NOMO-1 treated with dmso at 0.1 percent for 144 hours (cell line): ENCODE data around the gene RGS6.

ENCODE experiments used
- DNase-seq: peaks from one replicate; lab custom pipeline; 2025; ENCODE audit not compliant: unreplicated experiment; lab: John Stamatoyannopoulos, UW

RGS6 gene

DNA sequence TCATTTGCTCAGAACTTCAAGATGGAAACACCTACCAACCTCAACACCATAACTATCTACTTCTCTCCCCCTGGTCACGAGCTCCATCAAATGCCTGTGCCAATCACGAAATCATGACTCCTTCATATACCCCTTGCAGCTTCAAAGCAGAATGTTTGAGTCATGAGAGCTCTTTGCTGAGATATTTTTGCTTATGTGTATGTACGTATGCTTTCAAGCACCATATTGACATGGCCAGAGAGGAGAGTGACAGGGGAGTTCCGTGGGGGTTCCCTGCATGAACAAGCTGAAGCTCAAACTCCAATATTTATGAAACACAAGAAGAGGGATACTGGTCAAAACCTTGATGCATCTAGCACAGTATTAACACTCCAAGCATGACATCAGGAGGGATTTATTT lies 587.3 kb downstream of the RGS6 start:
- DNase-seq: no peak

DNA sequence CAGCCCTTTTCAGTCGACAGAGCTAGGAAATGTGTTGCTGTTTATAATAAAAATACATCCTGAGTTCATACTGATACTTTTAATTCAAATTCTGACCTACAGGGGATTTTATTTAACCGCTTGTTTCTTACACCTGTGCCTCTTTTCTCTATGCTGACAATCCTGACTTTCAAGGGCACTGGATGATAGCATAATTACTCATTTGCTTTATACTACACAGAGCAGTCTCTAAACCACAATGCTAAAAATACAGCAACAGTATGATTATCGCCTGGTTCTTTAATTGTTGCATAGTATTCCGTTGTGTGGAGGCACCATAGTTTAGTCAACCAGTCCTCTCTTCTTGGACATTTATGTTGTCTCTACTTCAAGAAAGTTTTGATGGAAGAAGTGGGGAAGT lies 588.8 kb downstream of the RGS6 start:
- no peak for DNase-seq

DNA sequence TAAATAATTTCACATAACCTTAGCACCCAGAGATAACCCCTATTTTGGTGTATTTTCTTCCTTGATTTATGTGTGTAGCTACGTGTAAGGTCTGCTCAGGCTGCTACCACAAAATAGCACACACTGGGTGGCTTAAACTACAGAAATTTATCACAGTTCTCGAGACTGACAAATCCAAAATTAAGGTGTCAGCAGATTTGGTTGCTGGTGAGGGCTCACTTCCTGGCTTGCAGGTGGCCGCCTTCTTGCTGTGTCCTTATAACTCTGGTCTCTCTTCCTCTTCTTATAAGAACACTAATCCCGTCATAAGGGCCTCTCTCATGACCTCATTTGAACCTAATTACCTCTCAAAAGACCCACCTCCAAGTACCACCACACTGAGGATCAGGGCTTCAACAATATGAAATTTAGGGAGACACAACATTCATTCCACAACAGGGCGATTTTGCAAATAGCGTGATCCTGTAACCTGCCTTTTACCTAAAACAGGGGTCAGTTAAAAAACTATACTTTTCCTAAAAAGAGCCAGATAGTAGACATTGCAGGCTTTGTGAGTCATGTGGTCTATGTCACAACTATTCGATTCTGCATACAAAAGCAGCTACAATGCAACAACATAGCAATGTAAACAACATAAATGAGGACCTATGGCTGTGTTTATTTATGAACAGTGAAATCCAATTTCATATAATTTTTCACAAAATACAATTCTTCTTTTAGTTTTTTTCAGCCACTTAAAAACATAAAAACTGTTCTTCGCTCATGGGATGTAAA lies 589.9 kb downstream of the RGS6 start:
- no peak for DNase-seq

DNA sequence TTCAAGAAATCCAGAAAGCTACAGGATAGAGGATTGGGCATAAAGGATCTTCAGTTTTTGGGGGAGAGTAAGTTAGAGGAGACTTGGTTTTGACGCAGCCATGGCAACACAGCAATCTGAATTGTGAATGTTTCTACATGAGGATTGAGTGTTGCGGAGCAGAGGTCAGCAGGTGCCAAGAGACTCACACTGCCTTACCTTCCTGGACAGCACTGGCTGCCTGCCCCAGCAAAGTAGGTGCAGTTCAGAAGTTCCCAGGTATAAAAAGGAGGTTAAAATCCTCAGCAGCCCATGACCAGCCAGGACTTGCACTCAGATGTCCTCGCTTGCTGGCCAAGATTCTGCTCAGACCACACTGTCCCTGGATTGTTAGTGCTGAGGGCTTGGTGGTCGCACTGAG lies 590.6 kb downstream of the RGS6 start:
- no peak for DNase-seq

DNA sequence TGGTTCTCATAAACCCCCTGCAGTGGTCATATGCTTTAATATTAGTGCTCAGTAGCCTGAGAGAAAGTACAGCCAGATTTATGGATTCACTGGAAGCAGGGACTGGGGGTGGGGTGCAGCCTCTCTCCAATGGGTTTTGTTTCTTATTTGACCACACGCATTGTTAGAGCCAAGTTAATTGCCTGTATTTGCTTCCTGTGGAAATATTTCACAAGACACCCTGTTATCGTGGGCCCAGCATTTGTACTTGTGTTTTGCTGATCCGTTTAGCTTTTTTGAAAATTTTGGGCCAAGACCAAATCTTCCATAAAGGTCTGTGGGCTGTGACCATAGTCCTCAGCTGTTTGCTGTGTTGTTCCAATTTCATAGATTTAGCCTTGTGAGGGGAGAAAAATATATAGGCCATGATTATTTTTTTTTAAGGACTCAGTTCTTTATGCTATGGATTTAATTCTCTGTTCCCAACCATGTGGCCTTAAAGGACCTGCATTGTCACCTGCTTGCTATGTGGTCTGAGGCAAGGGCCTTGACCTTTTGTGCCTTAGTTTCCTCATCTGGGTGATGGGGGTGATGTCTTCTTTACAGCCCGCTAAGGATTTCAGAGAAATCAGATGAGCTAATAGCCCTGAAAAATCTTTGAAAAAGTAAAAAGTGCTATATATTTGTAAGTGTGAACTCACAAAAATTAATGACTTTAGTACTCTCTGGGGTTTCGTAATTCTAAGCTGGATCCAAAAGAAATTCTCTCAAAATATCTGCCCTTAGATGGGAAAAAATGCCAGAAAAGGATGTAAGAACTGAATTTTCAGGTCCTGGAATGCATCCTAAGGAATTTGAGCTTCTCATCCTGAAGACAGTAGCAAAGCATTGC lies 591.4 kb downstream of the RGS6 start:
- DNase-seq: peak; percentile 22

DNA sequence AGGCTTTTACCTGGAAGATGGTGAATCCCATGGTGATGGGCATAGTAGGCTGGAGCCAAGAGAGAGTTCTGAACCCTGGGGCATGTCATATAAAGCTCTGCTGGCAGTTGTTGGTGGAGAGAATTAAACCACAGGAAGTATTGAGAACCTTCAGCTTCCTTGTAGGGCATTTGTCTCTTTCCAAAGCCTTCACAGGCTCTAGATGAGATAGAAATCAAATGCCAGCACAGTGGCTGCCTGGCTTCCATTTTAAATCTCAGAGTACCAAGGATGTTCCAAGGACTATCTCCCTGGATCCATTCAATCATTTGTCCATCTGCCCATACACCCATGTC lies 592.0 kb downstream of the RGS6 start:
- no peak for DNase-seq

DNA sequence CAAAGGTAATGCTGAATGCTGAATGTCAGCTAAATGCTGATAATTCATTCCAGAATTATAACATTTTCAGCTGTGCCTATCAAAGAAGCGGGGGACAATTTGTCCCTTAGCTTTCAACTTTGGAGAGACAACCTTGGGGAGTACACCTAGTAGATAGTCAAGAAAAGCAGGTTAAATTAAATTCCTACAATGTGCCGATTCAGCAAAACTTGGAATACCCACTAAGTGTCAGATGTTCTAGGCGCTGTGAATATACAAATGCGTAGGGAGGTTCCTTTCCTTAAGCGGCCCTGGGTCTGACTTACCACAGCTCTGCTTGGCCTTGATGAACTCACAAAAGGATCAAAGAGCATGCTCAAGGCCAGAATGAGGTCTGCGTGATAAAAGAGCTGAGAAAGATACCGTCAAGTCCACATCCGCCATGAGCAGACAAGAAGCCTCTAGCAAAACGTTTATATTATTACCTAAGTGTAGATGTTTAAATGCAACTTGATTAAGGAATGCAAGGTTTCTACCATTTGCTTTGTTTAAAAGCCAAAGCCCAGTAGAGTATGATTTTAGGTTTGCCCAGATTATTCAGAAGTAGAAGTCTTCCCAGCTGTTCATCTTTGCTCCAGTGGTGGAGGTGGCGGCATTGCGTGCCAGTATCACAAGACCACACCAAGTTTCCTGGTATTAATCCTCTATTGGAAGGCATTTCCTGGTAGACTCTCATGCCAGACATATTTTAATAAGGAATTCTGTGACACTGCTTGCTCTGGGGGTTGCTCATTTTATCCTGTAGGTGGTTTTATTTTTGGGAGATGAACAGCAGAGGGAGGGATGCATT lies 593.1 kb downstream of the RGS6 start:
- DNase-seq: no peak

DNA sequence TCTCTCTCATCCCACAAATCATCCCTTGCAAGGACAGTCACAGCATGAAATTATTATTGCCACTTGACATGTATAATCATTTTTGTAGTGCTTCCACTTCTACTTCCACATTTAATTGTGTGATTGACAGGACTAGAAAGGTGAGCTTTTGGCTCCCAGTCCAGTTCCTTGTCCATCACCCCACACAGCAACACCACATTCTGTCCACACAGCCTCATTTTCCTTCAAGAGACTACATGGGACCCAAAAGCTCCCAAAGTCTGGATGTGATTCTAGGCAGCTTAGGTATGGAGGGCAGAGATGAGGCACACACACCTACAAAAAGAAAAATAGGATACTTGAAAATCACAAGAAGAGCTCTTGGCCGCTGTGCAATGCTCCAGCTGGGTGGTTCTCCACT lies 595.4 kb downstream of the RGS6 start:
- DNase-seq: no peak

DNA sequence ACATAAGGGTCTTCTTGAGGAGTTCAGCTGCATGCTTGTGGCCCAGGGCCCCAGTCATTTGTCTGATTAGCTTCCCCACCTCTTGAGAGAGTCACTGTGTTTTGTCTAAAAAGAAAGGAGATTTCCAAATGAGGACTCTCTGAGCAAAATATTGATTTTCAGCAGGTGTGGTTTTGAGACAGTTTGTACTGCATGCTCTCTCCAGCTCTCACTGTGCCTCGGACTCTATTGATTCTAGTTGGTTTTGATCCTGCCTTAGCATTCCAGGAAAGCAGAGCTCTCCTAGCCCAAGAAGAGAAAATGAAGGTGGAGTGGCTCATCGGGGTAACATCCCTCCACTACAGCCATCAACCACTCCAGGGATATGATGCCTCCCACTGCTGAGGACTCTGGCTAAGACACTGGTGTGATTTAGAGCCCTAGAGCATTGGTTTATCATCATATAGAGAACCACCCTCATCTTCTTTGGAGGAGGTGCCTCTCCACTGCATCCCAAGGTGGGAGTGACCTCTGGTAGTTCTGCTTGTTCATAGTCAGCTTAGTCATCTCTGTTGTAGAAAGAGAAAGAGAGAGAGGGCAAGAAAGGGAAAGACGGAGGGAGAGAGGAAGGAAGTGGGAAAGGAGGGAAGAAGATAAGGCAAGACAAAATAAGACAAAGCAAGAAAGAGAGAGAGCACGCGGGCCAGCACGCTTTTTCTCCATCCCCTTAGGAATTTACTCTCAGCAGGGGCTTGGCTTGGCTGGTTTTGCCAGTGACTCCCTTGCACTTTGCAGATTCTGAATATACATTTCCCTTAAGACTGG lies 596.0 kb downstream of the RGS6 start:
- no peak for DNase-seq

DNA sequence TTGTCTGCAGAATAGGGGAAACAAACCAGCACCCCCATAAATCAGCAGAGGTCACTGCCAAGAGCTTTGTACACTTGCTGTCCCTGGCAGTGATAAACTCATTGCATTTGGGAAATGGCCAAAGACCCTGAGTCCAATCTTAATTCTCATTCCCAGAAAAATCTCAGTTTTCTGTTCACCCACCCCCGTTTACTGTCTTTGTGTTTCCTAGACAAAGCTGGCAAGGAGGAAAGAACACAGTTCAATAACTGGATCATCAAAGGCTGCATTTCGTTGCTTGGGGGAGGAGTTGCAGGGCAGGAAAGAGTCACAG lies 596.6 kb downstream of the RGS6 start:
- DNase-seq: no peak

DNA sequence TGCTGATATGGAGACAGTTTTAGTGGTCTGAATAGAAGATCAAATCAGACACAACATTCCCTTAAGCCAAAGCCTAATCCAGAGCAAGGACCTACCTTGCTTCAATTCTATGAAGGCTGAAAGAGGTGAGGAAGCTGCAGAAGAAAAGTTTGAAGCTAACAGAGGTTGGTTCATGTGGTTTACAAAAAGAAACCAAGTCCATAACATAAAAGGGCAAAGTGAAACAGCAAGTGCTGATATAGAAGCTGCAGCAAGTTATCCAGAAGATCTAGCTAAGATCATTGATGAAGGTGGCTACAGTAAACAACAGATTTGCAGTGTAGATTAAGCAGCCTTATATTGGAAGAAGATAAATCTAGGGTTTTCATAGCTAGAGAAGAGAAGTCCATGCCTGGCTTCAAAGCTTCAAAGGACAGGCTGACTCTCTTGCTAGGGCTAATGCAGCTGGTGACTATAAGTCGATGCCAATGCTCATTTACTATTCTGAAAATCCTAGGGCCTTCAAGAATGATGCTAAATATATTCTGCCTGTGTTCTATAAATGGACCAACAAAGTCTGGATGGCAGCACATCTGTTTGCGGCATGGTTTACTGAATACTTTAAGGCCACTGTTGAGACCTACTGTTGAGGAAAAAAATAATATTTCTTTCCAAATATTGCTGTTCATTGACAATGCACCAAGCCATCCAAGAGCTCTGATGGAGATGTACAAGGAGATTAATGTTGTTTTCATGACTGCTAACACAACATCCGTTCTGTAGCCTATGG lies 600.6 kb downstream of the RGS6 start:
- no peak for DNase-seq

DNA sequence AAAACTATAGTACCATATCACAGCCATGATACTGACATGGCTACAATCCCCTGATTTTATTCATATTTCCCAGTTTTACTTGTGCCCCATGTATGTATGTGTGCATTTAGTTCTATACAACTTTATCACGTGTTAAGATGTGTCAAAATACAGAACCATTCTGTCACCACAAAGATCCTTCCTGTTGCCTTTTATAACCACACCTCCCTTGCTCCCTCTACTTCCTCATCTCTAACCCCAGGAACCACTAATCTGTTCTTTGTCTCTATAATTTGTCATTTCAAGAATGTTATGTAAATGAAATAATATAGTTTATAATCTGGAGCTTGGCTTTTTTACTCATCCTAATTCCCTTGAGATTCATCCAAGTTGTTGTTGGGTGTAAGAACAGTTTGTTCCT lies 603.3 kb downstream of the RGS6 start:
- peak; percentile 83 for DNase-seq

DNA sequence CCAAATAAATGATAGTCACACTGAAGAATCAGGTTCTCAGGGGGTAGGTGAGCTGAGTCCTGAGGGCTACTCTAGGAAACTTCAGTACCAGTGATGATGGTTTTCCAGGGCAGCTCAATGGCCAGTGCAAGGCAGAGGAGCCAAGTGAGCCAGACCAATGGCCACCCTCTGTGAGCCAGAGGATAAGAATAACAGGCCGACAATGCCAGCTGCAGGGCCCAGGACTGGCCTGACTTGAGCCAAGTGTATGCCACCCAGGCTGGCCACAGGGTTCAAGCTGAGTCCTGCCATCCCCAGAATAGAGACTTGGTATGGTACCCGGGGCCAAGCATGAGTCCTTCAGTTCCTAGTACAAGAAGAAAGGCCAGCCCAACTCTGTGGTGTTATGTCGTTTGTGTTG lies 606.2 kb downstream of the RGS6 start:
- no peak for DNase-seq

DNA sequence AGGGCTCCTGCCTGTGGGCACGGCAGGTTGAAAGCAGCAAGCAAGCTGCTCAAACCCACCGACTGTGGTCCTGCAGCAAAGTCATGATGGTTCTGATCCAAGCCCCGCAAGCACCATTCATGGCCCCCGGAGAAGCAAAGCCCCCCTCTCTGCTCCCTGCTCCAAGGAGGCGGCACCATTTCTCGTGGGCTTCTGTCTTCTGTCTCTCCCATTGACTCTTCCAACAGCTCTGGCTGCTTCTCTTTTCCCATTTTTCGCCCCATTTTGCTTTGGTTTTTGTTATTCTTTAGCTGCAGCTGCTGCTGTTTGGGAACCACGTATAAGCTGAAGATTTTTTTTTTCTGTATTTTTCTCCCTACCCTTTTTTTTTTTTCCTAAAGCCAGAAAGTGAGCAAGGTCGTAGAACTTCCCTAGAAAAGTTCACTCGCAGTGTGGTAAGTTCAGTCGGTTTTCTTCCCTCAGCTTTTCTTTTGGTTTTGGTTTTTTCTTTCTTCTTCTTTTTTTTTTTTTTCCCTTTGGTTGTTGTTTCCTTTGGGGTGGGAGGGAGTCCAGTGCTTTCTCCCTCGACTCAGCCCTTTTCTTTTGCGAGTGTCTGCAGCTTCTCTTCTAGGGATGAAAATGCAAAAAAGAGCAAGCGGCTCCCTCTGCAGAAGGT lies 607.6 kb downstream of the RGS6 start:
- DNase-seq: no peak

DNA sequence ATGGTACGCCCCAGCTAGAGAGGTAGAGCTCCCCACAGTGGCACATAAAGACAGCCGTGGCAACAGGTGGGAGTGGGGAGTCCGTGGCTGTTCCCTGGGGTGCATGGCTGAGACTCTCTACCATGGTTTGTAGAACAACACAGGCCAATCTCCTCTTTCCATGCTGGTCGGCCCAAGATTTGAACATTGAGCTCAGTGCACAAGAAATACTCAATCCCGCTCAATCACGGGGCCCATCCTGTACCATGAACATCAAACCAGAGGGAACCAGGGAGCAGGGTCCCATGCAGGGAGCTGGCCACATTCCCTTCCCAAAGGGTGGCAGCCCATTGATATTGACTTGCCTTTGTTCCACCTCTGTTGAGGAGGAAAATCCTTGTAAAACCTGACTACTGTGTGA lies 608.6 kb downstream of the RGS6 start:
- DNase-seq: no peak

DNA sequence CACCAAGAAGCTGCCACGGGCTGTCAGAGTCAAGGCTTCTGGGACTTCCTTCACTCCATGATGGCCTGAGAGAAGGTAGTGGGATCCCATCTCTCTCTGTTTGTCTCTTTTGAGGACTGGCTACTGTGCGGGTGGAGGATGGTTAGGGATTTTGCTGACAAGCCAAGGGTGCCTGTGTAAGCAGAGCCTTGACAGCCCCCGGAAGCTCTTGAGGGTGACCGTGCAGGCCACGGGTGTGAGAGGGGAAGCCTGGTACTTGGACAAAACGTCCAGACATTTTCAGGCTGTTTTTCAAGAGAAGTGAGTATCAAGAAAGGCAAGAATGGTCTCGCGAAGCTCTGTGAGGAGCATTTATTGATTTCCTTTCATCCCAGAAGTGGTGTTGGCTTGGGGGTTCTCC lies 609.3 kb downstream of the RGS6 start:
- DNase-seq: no peak

DNA sequence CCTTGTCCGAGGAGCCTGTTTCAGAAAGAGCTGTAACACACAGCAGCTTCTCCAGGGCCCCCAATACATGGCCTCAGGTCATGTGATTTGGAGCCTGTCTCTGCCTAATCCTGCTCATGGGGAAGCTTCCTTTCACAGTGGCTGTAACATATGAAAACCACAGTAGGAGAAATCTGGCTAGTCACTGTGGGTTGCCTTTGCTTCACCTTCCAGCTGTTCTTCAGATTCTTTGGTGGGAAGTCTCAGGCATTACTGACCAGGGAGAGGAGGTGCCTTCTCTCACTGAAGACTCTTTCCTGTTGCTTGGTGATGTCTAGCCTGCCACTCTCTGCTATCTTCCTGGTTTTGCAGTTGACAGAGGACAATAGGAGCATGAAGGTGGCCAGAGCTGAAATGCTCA lies 611.1 kb downstream of the RGS6 start:
- DNase-seq: peak; percentile 12

DNA sequence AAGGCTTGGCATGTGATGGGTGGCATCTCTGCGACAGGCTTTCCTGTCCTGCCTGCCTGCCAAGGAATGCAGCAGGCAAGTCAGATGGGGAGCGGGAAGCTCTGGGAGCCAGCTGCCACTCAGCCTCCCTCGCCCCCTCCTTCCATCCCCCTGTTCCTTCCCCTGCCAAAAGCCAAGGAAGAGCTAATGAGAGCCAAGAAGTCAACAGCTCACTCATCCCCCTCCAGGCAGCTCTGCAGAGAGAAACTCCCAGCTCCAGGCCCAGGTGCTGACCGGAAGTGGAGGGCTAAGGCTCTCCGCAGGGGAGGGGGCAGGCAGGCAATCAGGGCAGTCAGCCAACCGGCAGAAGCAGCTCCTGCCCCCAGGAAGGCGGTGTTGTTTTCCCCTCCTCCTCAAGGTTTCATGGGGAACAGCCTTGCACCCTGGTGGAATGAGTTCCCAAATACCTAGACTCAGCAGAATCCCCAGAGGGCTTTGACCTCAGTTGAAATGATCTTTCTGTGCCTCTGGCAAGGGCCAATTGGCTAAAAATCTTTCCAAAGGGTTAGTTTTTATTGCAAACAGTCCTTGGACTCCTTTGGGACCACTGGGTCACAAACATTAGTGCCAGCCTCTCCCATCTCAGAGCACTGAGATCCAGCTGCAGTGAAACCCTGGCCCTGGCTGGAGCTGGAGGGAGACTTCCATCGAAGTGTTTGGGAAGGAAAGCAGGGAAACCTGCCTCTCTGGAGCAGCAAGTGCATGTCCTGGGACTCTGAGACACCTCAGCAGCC lies 612.6 kb downstream of the RGS6 start:
- no peak for DNase-seq
